Putamen (tissue), 1 donor: ENCODE measurements around the gene ESAM.
"Not testable (repeated sequence)": the region's sequence is repeated elsewhere in the genome, so short reads cannot be mapped to it uniquely, and the experiment has no call there.

ENCODE experiments used
- DNase-seq: peaks from one replicate; pipeline ENCODE4 v3.0.0-alpha.2; 2016; ENCODE audit warnings: low spot score

The ESAM gene

GRCh38 chr11:124770959-124771358, 8.9 kb upstream of the ESAM start:
- DNase-seq, result not testable (repeated sequence)

- no peak for DNase-seq
Observed at GRCh38 chr11:124769806-124770774, 8.0 kb upstream of the ESAM start.

GRCh38 chr11:124768914-124769313, 6.8 kb upstream of the ESAM start:
- no peak for DNase-seq

- DNase-seq, result no peak
Observed at GRCh38 chr11:124766156-124766555, 4.1 kb upstream of the ESAM start.

GRCh38 chr11:124763156-124763947, 1.3 kb upstream of the ESAM start:
- DNase-seq, result no peak

GRCh38 chr11:124762624-124763155, 600 bp upstream of the ESAM start:
- DNase-seq, result no peak

GRCh38 chr11:124761301-124762104, 587 bp downstream of the ESAM start:
- DNase-seq, result no peak

GRCh38 chr11:124760806-124761205, 1.3 kb downstream of the ESAM start:
- no peak for DNase-seq

- DNase-seq, result no peak
Observed at GRCh38 chr11:124760205-124760652, 1.9 kb downstream of the ESAM start.

- no peak for DNase-seq
Observed at GRCh38 chr11:124759266-124760204, 2.6 kb downstream of the ESAM start.

GRCh38 chr11:124758355-124759265, 3.5 kb downstream of the ESAM start:
- peak; percentile 69 for DNase-seq

- DNase-seq, result no peak
Observed at GRCh38 chr11:124757320-124757719, 4.8 kb downstream of the ESAM start.

- DNase-seq, result no peak
Observed at GRCh38 chr11:124756753-124757227, 5.3 kb downstream of the ESAM start.

GRCh38 chr11:124756033-124756752, 5.9 kb downstream of the ESAM start:
- DNase-seq, result no peak

- DNase-seq, result no peak
Observed at GRCh38 chr11:124754710-124755109, 7.4 kb downstream of the ESAM start.

- no peak for DNase-seq
Observed at GRCh38 chr11:124754309-124754708, 7.8 kb downstream of the ESAM start.

- DNase-seq, result no peak
Observed at GRCh38 chr11:124753624-124754023, 8.5 kb downstream of the ESAM start.

GRCh38 chr11:124753205-124753604, 8.9 kb downstream of the ESAM start:
- no peak for DNase-seq
